Stimulated activated naive CD8-positive, alpha-beta T cell treated with anti-CD3 and anti-CD28 coated beads, Interleukin-15, Interleukin-2, amounts not matched to agents 100 ng/mL and 50 ng/mL, for 24 hours (primary cell): ENCODE results near the gene PLXNA1.

Experiments
- H3K27ac Mint-ChIP-seq: one replicate; pipeline ENCODE4 v1.8.0; 2021; ENCODE audit warnings: mild to moderate bottlenecking, mixed read lengths
- H3K27me3 Mint-ChIP-seq: one replicate; pipeline ENCODE4 v1.8.0; 2021; ENCODE audit warnings: mixed read lengths
- H3K36me3 Mint-ChIP-seq: one replicate; pipeline ENCODE4 v1.8.0; 2021; ENCODE audit warnings: low read depth, mixed read lengths
- H3K4me1 Mint-ChIP-seq: one replicate; pipeline ENCODE4 v1.8.0; 2021; ENCODE audit warnings: low read depth, mixed read lengths
- H3K4me3 Mint-ChIP-seq: one replicate; pipeline ENCODE4 v1.8.0; 2021; ENCODE audit warnings: mild to moderate bottlenecking, mixed read lengths
- H3K9me3 Mint-ChIP-seq: one replicate; pipeline ENCODE4 v1.8.0; 2021; ENCODE audit warnings: mixed read lengths

Gene PLXNA1

GRCh38 chr3:126985132-126985985 is 2.4 kb downstream of the PLXNA1 start:
- H3K27me3 Mint-ChIP-seq = peaks cover 3% of the 10 kb centered on the region
- H3K4me1 Mint-ChIP-seq = peaks cover 13% of the 10 kb centered on the region
- H3K9me3 Mint-ChIP-seq = no peaks in the 10 kb centered on the region
- no peak overlapping the region for H3K27ac Mint-ChIP-seq
- no peaks in the 10 kb centered on the region for H3K36me3 Mint-ChIP-seq
- no peak overlapping the region for H3K4me3 Mint-ChIP-seq

- Mint-ChIP-seq H3K4me3 (no peak overlapping the region), H3K9me3 (no peaks in the 10 kb centered on the region), H3K27me3 (no peaks in the 10 kb centered on the region), H3K4me1 (peaks cover 13% of the 10 kb centered on the region), H3K36me3 (no peaks in the 10 kb centered on the region), H3K27ac (no peak overlapping the region)
Observed at GRCh38 chr3:126986001-126986400, 3.1 kb downstream of the PLXNA1 start.

GRCh38 chr3:126987129-126987528 is 4.2 kb downstream of the PLXNA1 start:
- peaks cover 3% of the 10 kb centered on the region for H3K4me1 Mint-ChIP-seq
- H3K9me3 Mint-ChIP-seq = no peaks in the 10 kb centered on the region
- H3K4me3 Mint-ChIP-seq = no peak overlapping the region
- H3K27ac Mint-ChIP-seq = no peak overlapping the region
- no peaks in the 10 kb centered on the region for H3K36me3 Mint-ChIP-seq
- no peaks in the 10 kb centered on the region for H3K27me3 Mint-ChIP-seq

DNA sequence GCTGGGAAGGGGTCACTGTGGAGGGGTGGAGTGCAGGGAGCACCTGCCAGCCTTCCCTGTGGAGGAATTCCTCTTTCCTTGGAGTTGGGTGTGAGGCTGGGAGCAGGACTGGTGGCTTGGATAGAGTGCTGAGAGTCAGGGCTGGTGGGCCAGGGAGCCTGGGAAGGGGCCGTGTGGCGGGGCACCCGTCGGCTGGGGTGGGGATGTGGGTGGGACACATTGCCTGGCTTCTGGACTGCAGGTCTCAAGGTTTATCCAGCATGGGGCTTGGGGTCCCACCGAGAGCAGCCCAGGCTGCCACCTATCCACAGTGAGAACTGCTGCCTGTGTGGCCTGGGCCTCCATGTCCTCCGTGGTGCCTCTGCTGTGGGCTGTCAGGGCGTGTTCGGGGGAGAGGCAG is 4.7 kb downstream of the PLXNA1 start:
- Mint-ChIP-seq H3K27ac (no peak overlapping the region), H3K27me3 (no peaks in the 10 kb centered on the region), H3K4me1 (no peaks in the 10 kb centered on the region), H3K36me3 (no peaks in the 10 kb centered on the region), H3K9me3 (no peaks in the 10 kb centered on the region), H3K4me3 (no peak overlapping the region)

DNA sequence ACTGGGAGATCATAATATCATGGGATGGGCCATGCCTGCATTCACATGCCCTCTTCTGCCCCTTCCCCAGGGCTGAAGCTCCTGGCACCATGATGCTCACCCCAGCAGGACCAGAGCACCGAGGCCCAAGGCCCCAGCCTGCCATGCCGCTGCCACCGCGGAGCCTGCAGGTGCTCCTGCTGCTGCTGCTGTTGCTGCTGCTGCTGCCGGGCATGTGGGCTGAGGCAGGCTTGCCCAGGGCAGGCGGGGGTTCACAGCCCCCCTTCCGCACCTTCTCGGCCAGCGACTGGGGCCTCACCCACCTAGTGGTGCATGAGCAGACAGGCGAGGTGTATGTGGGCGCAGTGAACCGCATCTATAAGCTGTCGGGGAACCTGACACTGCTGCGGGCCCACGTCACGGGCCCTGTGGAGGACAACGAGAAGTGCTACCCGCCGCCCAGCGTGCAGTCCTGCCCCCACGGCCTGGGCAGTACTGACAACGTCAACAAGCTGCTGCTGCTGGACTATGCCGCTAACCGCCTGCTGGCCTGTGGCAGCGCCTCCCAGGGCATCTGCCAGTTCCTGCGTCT is 5.6 kb downstream of the PLXNA1 start:
- no peaks in the 10 kb centered on the region for H3K36me3 Mint-ChIP-seq
- H3K27ac Mint-ChIP-seq = no peak overlapping the region
- H3K4me1 Mint-ChIP-seq = no peaks in the 10 kb centered on the region
- no peaks in the 10 kb centered on the region for H3K27me3 Mint-ChIP-seq
- H3K9me3 Mint-ChIP-seq = no peaks in the 10 kb centered on the region
- no peak overlapping the region for H3K4me3 Mint-ChIP-seq

- no peak overlapping the region for H3K4me3 Mint-ChIP-seq
- H3K27ac Mint-ChIP-seq = no peak overlapping the region
- no peaks in the 10 kb centered on the region for H3K4me1 Mint-ChIP-seq
- no peaks in the 10 kb centered on the region for H3K36me3 Mint-ChIP-seq
- H3K9me3 Mint-ChIP-seq = no peaks in the 10 kb centered on the region
- no peaks in the 10 kb centered on the region for H3K27me3 Mint-ChIP-seq
Observed at GRCh38 chr3:126989316-126990023, 6.6 kb downstream of the PLXNA1 start.

DNA sequence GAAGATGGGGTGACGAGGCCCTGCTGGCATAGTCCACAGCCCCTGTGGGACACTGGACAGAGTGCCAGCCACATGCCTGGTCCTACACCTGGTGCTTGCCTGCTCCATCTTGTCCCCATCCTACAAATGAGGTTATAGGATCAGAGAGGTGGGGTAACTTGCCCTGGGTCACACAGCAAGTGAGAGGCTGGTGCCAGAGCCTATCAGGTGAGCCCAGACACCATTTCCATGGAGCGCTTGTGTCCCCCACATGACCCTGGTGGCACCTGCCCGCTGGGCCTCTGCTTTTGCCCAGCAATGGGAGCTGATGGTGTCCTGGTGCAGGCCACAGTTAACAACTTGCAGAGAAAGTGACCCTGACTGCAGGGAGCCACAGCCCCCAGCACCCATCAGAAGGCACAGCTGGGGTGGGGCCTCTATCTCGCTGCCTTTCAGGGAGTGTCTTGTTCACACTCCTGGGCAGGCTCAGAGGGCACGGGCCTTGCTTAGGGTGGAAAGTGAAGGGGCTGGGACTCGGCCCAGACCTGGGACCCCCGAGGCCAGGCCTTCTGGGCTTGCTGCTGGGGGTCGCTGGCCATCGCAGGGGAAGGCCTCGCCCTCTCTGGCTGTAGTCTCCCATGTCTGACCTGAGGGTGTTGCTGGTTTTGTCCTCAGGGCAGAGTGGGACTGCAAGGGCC is 7.2 kb downstream of the PLXNA1 start:
- Mint-ChIP-seq H3K4me3 (no peak overlapping the region), H3K36me3 (no peaks in the 10 kb centered on the region), H3K9me3 (no peaks in the 10 kb centered on the region), H3K4me1 (no peaks in the 10 kb centered on the region), H3K27ac (no peak overlapping the region), H3K27me3 (no peaks in the 10 kb centered on the region)

DNA sequence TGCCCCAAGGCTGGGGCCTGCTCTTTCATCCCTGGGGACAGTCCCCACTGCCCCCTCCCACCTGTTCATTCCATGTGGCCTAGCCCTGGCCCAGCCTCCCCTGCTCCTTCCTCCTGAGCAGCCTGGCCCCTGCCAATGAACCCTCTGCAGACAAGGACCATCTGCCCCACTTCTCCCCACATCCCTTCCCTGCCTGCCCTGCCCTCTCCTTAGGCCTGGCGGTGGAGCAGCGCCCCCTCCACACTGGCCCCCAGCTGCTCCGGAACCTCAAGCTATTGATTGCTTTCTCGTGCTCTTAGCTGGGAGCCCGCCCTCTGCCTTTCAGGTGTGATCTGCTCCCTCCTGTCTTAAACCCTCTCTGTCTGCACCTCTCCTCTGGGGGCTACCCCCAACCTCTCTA is 8.0 kb downstream of the PLXNA1 start:
- no peak overlapping the region for H3K27ac Mint-ChIP-seq

GRCh38 chr3:126991366-126992200 is 8.7 kb downstream of the PLXNA1 start:
- Mint-ChIP-seq H3K27me3 (no peaks in the 10 kb centered on the region), H3K27ac (no peak overlapping the region), H3K36me3 (no peaks in the 10 kb centered on the region), H3K4me1 (no peaks in the 10 kb centered on the region), H3K9me3 (no peaks in the 10 kb centered on the region), H3K4me3 (no peak overlapping the region)

More for the DNA sequence above, 8.0 kb downstream of the PLXNA1 start:
- Mint-ChIP-seq H3K4me3 (no peak overlapping the region), H3K4me1 (no peaks in the 10 kb centered on the region), H3K36me3 (no peaks in the 10 kb centered on the region), H3K9me3 (no peaks in the 10 kb centered on the region), H3K27me3 (no peaks in the 10 kb centered on the region)

DNA sequence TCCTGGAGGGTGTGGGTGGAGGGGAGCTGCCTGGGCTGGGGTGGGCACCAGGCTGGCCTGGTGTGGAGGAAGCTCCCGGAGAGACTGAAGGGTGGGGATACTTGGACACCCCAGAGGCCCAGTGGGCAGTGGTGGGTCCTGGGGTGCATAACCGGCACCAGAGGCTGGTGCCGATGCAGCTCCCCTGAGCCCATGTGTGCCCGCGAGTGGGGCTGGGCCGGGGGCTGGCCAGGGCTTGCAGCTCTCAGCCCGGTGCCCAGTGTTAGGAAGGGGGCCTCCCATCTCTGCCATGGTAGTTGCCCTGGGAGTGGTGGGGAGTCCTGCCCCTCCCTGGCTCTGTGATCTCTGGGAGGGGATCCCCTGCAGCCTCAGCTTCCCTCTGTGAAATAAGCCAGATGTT is 9.3 kb downstream of the PLXNA1 start:
- no peaks in the 10 kb centered on the region for H3K4me1 Mint-ChIP-seq
- no peak overlapping the region for H3K4me3 Mint-ChIP-seq
- H3K27ac Mint-ChIP-seq = no peak overlapping the region
- H3K27me3 Mint-ChIP-seq = no peaks in the 10 kb centered on the region
- no peaks in the 10 kb centered on the region for H3K36me3 Mint-ChIP-seq
- no peaks in the 10 kb centered on the region for H3K9me3 Mint-ChIP-seq

DNA sequence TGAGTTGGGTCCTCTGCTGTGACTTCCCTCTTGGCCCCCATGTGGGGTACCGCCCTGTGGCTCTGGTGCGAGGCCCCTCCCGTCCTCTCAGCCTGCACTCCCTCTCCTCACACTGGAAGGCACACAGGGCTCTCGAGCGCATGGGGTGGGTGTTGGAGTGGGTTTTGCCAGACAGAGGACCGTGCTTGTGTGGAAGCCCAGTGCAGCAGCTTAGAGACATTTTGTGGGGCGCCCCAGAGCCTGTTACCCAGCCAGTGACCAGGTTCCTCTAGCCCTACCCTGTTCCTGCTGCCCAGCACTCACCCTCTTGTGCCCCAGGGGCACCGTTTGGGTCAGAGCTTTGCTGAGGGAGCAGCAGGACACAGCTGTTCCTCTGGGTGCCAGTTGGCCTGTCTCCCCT is 9.9 kb downstream of the PLXNA1 start:
- no peak overlapping the region for H3K4me3 Mint-ChIP-seq
- no peaks in the 10 kb centered on the region for H3K27me3 Mint-ChIP-seq
- no peaks in the 10 kb centered on the region for H3K36me3 Mint-ChIP-seq
- H3K27ac Mint-ChIP-seq = no peak overlapping the region
- no peaks in the 10 kb centered on the region for H3K4me1 Mint-ChIP-seq
- H3K9me3 Mint-ChIP-seq = no peaks in the 10 kb centered on the region

- no peaks in the 10 kb centered on the region for H3K4me1 Mint-ChIP-seq
Observed at GRCh38 chr3:126993436-126993835, 10.5 kb downstream of the PLXNA1 start.

DNA sequence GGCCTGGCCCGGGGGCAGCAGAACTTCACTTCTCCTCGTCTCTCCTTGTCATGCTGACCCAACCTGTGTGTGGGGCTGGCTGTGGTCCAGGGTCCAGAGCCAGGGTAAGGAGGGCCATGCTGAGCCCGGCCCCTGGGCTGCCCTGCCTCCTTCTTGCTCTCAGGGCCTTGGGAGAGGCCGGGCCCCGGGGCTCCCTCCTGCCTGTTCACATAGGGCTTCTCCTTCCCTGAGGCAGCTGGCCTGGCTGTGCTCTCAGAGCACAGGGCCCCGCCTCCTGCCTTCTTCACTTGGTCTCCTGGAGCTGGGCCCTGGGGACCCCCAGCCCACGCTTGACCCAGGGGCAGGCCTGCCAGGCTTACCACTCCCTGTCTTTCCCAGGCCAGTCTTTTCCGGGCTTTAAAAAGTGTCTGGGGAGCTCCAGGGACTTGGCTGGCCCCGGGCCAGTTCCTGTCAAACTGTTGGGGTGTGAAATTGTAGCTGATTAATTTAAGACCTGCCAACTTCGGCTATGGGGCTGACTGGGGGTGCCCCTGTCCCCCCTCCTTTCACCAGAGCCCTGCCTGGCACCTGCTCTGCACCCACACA is 11.8 kb downstream of the PLXNA1 start:
- no peaks in the 10 kb centered on the region for H3K9me3 Mint-ChIP-seq
- H3K36me3 Mint-ChIP-seq = no peaks in the 10 kb centered on the region
- no peak overlapping the region for H3K27ac Mint-ChIP-seq
- H3K4me3 Mint-ChIP-seq = no peak overlapping the region
- H3K27me3 Mint-ChIP-seq = no peaks in the 10 kb centered on the region
- H3K4me1 Mint-ChIP-seq = no peaks in the 10 kb centered on the region

More at GRCh38 chr3:126993436-126993835, 10.5 kb downstream of the PLXNA1 start:
- H3K27me3 Mint-ChIP-seq = no peaks in the 10 kb centered on the region
- no peak overlapping the region for H3K4me3 Mint-ChIP-seq
- H3K27ac Mint-ChIP-seq = no peak overlapping the region
- no peaks in the 10 kb centered on the region for H3K36me3 Mint-ChIP-seq
- no peaks in the 10 kb centered on the region for H3K9me3 Mint-ChIP-seq

GRCh38 chr3:126995254-126995780 is 12.4 kb downstream of the PLXNA1 start:
- no peaks in the 10 kb centered on the region for H3K27me3 Mint-ChIP-seq
- H3K4me3 Mint-ChIP-seq = no peak overlapping the region
- H3K9me3 Mint-ChIP-seq = no peaks in the 10 kb centered on the region
- H3K36me3 Mint-ChIP-seq = no peaks in the 10 kb centered on the region
- H3K4me1 Mint-ChIP-seq = no peaks in the 10 kb centered on the region
- no peak overlapping the region for H3K27ac Mint-ChIP-seq
